ENCODE measurements around the gene SEPHS2. TPM values are rescaled to one million over a fixed set of nuclear protein-coding genes. Genes with fewer than 3 reads are reported as not detected.
"Not testable (repeated sequence)": the region's sequence is repeated elsewhere in the genome, so short reads cannot be mapped to it uniquely, and the experiment has no call there.

Gene SEPHS2
- total and polyA plus RNA-seq, 2 donors (not counting 3 experiments of a cell fraction or from before 2014, with no cell fraction given) = 22.9 to 32.8 TPM

GRCh38 chr16:30464078-30464477 lies 18.4 kb upstream of the SEPHS2 start:
- CTCF ChIA-PET = no interaction called here

GRCh38 chr16:30461426-30461825 lies 15.8 kb upstream of the SEPHS2 start:
- H3K9ac ChIP-seq (replicated peaks; ENCODE audit: extremely low read depth, insufficient read depth, low read length); H3K9me1 ChIP-seq (replicated peaks; ENCODE audit: control insufficient read depth, extremely low read depth, insufficient read depth, low read length); H3K4me1 ChIP-seq (ENCODE audit: control insufficient read depth, extremely low read depth, insufficient read depth, low read length); DNase-seq (ENCODE audit: low read depth, low spot score); BruUV-seq (replicated peaks); H3K9me3 ChIP-seq (replicated peaks; ENCODE audit: control insufficient read depth, insufficient read depth, low read length); H3K27me3 ChIP-seq (ENCODE audit: control insufficient read depth in 2 of 2, insufficient read depth in 2 of 2, low read length in 2 of 2); H4K20me1 ChIP-seq (replicated peaks; ENCODE audit: control insufficient read depth, extremely low read depth, insufficient read depth, low read length); H3K79me2 ChIP-seq (ENCODE audit: control insufficient read depth, insufficient read depth, low read length); H3K4me3 ChIP-seq (replicated peaks in 1 of 3; ENCODE audit: insufficient read depth in 1 of 3, low read depth in 1 of 3, low read length in 3 of 3); H3K4me2 ChIP-seq (ENCODE audit: insufficient read depth, low read length); dilution Hi-C loops (cut with MboI; ENCODE audit: extremely low pct_ligation_motif_present, low sequenced_read_pairs); FAIRE-seq; H3K36me3 ChIP-seq (ENCODE audit: control insufficient read depth in 2 of 2, extremely low read depth in 1 of 2, insufficient read depth in 2 of 2, low read length in 2 of 2); intact Hi-C loops (cut with micrococcal nuclease); H2AFZ ChIP-seq (ENCODE audit: low read depth, low read length); H3K27ac ChIP-seq (ENCODE audit: insufficient read depth, low read depth, low read length): not testable (repeated sequence)
- CTCF ChIA-PET = interaction anchor here (0.9 to 1.0 kb wide), 2 partner anchors 11 to 30 kb away, joined by 3 to 4 read pairs; no protein-coding TSS in a partner anchor
- POLR2A ChIA-PET = interaction anchor here (0.7 kb wide), 1 partner anchor 12 kb away, joined by 5 read pairs; no protein-coding TSS in a partner anchor

More at GRCh38 chr16:30464078-30464477, 18.4 kb upstream of the SEPHS2 start:
- BruUV-seq (replicated peaks) = no TSS peak
- no peak for DNase-seq (ENCODE audit: low read depth, low spot score)
- no peaks in the 10 kb centered on the region for H3K36me3 ChIP-seq (ENCODE audit: control insufficient read depth in 2 of 2, extremely low read depth in 1 of 2, insufficient read depth in 2 of 2, low read length in 2 of 2)
- POLR2A ChIA-PET = interaction anchor here (0.5 kb wide), 1 partner anchor 123 kb away, joined by 4 read pairs; no protein-coding TSS in a partner anchor
- no peaks in the 10 kb centered on the region for H3K27me3 ChIP-seq (ENCODE audit: control insufficient read depth in 2 of 2, insufficient read depth in 2 of 2, low read length in 2 of 2)
- no peak overlapping the region for H3K4me3 ChIP-seq (replicated peaks in 1 of 3; ENCODE audit: insufficient read depth in 1 of 3, low read depth in 1 of 3, low read length in 3 of 3)
- H3K4me1 ChIP-seq (ENCODE audit: control insufficient read depth, extremely low read depth, insufficient read depth, low read length) = no peaks in the 10 kb centered on the region
- H2AFZ ChIP-seq (ENCODE audit: low read depth, low read length) = no peak overlapping the region
- H3K9ac ChIP-seq (replicated peaks; ENCODE audit: extremely low read depth, insufficient read depth, low read length) = no peak overlapping the region
- no peak for TF ChIP-seq GATA2 (IDR thresholded peaks at IDR 0.05; ENCODE audit: insufficient read depth, insufficient read length, low read depth, low read length)
- intact Hi-C loops (cut with micrococcal nuclease) (no loop called here), dilution Hi-C loops (cut with MboI; ENCODE audit: extremely low pct_ligation_motif_present, low sequenced_read_pairs) (no loop called here)
- no peaks in the 10 kb centered on the region for H3K9me1 ChIP-seq (replicated peaks; ENCODE audit: control insufficient read depth, extremely low read depth, insufficient read depth, low read length)
- H3K79me2 ChIP-seq (ENCODE audit: control insufficient read depth, insufficient read depth, low read length) = no peaks in the 10 kb centered on the region
- H3K9me3 ChIP-seq (replicated peaks; ENCODE audit: control insufficient read depth, insufficient read depth, low read length) = no peaks in the 10 kb centered on the region
- no peak for FAIRE-seq
- no peak overlapping the region for H3K4me2 ChIP-seq (ENCODE audit: insufficient read depth, low read length)
- H3K27ac ChIP-seq (ENCODE audit: insufficient read depth, low read depth, low read length) = no peak overlapping the region
- no peaks in the 10 kb centered on the region for H4K20me1 ChIP-seq (replicated peaks; ENCODE audit: control insufficient read depth, extremely low read depth, insufficient read depth, low read length)
